NCI-H510A (cell line): Measurements from ENCODE around the gene DLK1.

Experiments
- DNase-seq: peaks from one replicate; lab custom pipeline; 2025; lab: John Stamatoyannopoulos, UW

DLK1 gene

DNA sequence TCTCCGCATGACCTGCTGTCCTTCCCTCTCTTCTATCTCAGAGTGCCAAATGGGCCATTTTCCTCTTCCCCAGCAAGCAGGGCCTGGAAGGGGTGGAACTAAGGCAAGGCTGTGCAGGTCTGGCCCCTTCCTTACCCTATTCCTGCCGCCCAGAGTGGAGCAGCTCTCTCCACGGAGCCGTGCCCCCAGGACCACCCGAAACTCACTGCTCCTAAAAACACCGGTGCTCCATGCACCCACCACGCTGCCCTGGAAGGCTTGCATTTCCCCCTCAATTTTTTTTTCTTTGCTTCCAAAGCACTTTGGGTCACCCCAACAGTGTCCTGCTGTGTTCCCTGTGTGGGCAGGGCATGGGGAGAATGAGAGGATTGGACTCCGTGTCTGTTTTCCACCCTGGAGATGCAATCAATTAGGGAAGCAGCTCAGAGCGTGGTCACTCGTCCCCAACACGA is 50.7 kb downstream of the DLK1 start:
- no peak for DNase-seq

DNA sequence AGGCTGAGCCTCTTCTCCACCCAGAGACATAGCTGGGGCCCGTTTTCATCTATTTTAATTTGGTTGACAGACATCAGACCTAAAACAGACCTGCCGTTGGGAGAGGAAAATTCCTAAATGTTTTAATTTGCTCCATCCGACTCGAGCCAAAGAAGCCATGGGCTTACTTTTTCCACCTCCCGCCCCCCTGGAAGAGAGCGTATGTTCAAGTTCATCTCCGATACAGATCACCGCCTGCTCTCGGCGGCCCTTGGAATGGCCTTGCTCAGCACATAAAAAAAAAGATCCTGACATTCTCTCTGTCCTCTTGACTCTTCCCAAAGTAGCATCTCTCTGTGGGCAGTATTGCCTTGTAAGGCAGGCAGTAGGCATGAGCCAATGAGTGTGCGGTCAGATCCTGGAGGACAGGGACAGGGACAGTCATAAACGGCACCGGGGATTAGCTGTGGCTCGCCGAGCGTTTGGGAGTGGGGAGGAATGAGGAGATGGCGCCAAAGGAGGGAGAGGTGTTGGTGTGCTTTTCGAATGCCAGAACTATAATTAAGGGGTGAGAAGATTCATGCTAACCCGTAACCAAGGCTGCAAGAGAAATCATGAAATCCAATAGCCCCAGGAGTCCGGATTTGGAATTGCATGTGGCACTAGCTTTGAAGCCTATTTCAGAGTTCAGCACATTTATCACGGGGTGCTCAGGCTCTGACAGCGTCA is 51.3 kb downstream of the DLK1 start:
- DNase-seq, result no peak

DNA sequence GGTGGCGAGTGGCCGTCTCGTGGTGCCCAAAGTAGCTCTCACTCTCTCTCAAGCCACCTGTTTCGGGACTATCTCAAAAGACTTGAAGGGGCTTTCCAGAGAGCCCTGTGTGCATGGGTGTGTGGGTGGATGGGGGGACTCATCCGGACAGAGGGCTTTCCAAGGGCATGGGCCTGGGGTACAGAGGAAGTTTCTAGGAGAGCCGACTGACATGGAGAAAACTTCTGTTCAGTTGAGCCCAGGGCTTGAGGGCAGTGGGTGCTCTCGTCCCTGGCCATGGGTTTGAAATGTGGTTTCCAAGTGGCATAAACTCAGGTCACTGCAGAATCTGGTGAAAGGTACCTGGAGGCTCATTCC is 51.8 kb downstream of the DLK1 start:
- DNase-seq, result no peak

DNA sequence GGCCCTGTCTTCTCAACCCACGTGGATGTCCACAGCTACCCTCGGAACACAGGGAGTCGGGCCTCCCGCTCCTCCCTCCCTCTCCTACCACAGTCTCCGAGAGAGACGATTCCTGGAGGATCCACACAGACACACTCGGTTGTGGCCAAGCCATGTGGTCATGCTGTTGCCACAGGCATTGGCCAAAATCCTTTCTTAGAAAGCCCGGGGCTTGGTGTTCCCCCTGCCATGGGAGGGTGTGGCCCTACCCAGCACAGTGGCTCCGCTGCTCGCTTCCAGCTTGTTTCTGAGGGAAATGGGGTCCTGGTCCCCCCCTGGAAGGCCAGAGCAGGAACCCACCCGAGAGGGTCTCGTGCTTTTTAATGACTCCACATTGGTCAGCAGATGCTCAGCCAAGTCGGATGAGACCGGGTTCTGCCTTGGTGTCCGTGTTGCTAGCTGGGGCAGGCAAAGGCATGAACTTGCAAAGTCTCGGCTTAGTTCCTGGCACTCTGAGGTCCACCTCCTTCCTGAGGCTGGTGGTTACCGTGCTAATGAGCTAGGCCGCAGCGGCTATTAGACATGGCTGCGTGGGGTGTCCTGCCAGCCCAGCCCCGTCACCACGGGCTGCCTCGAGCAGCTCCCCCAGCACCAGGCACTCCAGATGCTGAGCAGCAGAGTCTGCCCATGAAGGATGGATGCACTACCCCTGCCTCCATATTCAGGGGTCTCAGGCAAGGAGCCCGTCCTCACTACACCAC is 52.4 kb downstream of the DLK1 start:
- DNase-seq, result no peak

DNA sequence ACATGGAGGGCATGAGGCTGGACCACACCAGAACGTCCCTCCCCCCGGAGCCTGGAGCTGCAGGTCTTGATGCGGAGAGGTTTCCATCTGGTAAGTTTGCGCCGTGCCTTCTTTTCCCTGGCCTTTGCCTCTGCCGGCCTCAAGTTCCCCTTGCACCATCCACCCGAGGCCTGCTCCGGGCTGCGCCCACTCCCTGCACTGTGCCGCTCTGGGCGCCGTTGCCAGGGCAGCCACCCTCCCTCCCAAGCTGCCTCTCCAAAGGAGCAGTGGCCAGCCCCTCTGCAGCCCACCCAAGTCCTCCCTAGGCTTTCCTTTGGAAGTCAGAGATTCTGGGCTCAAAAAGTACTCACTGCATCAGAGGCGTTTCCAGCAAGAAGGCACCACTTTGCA is 53.0 kb downstream of the DLK1 start:
- no peak for DNase-seq

DNA sequence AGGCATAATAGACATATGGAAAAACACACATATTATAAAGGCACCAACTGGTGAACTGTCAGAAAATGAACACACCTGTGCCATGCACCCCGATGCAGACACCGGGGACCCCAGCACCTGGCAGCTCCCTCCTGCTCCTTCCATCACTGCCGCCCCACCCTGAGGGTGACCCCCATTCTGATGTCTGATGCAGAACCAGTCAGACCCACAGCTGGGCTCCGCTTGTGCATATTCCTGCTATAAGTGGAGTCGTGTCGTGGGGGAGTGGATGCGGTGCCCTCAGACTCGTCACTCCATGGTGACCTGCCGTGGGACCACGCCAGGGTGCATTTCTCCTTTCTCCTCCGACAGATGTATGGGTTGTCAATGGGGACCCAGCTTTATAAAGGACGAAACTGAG is 53.6 kb downstream of the DLK1 start:
- DNase-seq, result no peak

DNA sequence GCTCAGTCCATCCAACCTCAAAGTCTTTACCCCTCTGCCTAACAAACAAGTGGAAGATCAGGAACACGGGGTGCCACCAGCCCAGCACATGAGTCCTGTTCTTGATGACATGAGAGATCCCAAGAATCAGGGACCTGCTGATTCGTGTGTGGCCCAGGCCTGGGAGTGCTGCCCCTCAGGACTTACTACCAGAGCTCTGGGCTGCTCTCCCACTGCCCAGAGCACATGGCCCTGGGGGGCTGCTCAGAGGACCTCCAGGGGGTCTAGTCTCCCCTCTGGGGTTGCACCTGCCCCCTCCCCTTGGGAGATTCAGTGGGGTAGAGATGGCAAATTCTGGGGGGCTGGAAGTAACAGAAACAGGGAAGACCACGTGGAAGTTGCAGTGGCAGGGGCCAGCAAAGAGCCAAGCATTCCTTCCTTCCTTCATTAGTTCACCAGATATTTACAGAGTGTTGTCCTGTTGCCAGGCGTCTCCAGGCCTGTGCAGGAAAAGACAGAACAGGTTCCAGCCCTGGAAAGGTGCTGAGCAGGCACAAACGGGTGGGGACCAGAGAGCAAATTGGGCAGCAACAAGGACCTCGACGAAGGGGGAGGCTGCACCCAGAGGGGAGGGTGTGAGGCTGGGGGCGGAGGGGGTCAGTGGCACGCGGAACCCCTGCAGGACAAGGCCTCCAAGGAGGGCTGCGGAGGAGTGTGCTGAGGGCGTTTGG is 54.1 kb downstream of the DLK1 start:
- DNase-seq, result no peak

DNA sequence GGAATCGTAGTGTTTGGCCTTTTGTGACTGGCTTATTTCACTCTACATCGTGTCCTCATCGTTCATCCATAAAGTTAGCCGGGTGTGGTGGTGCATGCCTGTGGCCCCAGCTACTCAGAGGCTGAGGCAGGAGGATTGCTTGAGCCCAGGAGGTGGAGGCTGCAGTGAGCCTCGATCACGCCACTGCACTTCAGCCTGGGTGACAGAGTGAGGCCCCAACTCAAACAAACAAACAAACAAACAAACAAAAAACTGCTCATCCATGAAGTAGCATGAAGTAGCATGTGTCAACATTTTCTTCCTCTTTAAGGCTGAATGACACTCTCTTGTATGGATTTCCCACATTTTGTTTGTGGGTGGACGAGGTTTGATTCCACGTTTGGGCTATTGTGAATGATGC is 55.3 kb downstream of the DLK1 start:
- no peak for DNase-seq

DNA sequence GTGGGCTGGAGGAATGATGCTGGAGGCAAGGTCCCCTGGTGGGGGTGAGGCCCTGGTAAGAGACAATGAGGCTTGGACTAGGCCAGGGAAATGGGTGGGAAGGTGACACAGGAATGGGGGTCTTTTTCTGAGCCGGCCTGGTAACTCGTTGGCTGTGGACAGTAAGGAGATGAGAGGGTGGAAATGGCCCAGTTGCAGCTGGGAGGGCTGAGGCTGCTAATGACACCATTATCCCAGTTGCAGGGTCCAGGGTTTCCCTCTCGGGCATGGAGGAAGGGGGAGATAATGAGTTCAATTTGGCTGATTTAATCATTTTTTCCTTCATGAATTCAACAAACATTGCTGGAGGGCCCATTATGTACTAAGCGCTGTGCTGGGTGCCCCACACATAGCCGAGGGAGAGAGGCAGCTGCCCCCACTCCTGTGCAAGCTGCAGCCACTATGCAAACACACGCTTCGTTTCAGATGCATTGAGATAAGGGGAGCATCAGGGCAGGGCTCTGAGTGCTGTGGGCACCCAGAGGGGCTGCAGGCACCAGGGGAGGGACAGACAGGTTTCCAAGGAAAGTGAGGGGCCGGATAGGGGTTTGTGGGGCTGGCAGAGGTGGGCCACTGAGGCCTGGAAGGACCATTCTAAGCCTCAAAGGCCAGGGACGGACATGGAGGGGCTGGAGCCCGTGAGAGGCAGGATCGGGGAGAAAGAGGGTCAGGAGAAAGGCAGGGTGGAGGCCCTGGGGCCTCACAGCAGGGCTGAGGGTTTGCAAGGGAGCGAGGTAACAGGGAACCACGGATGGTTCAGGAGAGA is 56.0 kb downstream of the DLK1 start:
- peak; percentile 47 for DNase-seq

DNA sequence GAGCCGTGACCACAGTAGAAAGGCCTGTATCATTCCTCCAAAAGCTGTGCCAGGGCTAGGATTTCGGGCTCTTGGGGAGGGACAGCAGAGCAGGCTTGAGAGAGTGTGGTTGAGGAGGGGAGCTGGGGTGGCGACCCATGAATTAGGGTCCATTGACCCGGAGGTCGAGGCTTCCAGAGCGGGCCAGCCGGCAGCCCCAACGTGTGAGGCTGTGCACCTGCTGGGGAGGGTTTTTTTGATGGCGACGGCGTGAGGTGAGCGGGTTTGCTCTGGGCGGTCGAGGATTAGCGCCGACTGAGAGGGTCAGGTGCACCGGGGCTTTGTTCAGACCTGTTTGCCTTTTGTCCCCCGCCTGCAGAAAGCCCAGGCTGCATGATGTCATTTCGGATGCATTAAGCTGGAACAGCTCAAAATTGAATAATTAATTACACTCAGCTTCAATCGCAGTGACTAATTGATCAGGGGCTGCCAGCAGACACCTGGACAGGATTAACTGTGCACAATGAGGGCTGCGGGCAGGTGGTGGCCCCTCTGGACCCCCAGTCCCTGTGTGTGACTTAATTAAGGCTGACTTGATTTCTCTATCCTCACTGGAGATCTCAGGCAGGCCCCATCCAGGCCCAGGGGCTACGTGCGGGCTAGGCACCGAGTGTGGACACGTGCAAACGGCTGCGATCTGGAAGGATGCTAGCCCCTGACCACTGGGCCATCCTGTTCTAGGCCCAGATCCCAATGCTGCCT is 57.1 kb downstream of the DLK1 start:
- DNase-seq, result peak; percentile 80

DNA sequence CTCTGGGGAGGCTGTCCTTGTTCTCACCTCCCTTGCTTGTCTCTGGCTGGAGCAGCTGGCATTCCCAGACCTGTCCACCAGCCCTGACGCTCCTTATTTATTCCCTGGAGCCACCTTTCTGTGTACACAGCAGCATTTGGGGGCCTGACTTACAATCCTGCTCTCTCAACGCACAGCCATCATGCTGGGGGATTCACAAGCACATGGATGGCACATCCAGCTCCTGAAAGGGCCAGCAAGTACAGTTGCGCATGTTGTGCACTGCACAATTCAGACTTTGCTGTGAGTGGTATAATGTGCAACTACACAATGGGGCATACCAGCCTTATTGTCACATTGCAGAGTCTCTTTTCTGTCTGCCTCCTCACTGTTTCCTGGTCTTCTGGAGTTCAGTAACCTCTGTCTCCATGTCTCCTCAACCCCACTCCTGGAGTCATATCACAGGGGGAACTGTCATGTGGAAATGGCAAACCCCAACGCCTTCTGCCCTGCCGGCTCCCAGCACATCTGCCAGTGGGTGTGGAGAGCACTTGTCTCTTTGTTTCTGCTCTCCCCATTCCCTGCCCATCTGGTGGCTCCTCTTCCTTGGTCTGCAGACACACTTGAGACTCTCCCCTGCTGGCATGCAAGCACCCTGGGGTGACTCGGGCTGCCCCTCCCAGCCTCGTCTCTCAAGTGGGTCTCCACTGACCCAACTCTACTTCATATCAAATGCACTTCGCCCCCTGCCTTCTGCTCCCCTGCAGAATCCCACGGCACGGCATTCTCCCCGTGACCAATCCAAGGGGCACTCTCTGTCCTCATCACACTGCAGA is 58.0 kb downstream of the DLK1 start:
- peak; percentile 26 for DNase-seq

DNA sequence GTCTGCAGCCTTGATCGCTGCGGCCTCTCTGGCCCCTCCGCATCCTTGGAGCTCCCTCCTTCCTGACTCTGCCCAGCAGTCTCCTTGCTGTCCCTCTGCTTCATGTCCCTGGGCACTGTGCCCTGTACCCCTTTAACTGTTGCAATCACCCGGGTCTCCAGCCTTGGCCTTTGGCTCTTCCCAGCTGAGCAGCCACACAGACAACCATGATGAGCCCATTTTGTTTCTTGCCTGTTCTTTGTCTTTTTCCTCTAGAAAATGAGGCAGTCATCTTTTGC is 58.6 kb downstream of the DLK1 start:
- DNase-seq, result no peak

DNA sequence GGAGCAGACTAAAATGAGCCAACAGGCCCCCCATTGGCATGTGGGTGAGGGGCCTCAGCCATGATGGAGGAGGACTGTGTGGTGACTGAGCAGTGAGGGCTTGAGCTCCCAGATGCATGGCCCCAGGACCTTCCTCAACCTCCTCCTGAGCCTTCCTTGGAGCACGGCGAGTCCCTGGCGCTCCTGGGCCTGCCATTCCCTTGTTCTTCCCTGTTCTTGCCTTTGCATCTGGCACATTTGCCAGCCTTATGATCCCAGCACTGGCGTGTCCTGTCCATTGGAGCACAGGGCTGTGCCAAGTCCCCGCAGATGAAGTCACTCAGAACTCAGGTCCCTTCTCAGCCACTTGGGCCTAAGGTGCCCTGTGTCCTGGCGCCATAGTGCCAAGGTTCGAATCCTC is 58.9 kb downstream of the DLK1 start:
- DNase-seq, result no peak

DNA sequence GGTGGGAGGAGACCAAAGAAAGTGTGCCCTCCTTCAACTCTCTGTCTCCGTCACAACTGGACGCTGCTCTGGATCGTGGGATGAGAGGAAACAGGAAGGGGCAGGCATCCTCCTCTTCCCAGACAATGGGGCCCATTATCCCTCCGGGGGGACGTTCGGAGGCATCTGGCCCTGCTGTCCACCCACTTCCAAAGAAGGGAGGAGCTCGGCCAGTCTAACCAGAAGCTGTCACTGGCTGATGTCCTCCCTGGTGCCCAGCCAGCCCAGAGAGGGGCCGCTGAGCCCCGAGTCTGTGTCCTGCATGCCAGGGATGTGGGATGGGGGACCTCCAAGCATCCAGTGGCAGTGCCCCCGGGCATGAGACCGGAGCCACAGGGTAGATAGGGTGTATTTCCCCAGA is 59.4 kb downstream of the DLK1 start:
- DNase-seq, result no peak

DNA sequence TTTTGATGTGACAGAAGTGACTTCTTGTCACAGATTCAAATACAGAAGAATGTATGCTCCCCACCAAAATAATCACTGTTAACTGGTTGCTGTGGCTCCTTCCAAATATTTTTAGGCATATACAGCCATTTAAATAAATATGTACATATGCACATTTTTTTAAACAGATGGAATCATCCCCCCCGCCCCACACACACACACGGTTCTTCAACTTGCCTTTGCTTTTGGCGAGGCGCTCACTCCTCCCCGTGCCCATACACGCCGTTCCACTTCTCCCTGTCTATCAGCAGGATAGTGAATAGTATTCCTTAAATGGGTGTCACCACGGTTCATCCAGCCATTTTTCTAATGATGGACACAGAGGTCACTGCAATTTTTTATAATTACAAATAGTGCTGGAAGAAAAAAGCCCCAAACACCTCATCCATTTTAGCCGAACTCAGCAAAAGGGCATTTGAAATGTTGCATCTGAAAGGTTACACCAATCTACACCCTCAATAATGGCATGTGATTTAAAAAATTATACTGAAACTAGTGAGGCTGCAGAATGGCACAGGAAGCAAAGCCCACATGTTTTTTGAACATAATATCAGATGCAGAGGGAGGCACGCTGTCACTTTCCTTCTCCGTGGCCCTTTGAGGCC is 60.0 kb downstream of the DLK1 start:
- DNase-seq, result no peak

DNA sequence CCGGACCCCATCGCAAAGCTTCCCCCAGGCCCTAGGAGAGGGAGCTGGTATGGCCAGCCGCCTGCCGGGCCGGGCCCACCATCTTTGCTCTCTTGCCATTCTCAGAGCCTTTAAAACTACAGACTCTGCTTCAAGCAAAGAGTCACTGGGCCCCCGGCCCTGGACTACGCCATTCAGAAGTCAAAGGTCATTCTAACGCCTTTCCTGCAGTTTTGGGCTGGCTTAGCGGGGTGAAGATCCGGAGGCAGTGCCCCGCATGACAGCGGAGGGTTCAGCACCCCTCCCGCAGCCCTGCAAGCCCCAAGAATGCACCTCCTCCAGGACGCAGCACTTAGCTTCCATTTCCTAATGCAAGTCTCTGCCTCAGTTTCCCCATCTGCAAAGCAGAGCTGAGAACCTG is 61.0 kb downstream of the DLK1 start:
- no peak for DNase-seq
